ENCODE measurements around the gene KIAA1328. TPM values are rescaled to one million over a fixed set of nuclear protein-coding genes. Genes with fewer than 3 reads are reported as not detected.

The KIAA1328 gene
- total RNA-seq, 3 donors from 2014 or later, result 6.0 to 9.8 (median 7.4) TPM

DNA sequence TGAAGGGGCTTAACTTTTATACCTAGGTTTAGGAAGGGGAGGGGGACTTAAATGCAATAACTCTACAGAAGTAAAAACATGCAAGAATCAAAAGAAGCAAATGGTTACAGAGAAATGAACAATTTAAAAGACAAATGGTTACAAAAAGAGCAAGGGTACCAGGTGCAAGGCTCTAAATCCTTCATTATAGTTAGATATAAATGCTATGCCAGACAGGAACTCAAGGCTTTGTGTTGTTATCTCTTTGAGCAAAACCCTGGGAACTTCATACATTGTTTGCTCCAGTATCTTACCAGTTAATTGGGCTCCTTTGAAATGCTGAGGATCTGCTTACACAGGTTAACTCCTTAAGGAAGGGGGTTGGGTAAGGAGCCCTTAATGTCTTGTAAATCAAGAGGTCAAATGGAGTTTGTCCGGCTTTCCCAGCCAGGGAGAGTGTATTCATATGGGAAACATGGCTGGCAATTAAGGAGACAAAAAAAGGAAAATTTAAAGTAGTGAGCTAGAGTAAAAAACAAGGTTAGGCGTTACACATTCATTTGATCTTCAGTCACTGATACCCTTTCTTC, 389.2 kb downstream of the KIAA1328 start:
- H3K9me3 ChIP-seq, result peaks cover 3% of the 10 kb centered on the region
- no peaks in the 10 kb centered on the region for H3K4me1 ChIP-seq (ENCODE audit: low read depth)
- intact Hi-C loops (cut with DNase I, micrococcal nuclease), result no loop called here
- TF ChIP-seq, protein P1, sequence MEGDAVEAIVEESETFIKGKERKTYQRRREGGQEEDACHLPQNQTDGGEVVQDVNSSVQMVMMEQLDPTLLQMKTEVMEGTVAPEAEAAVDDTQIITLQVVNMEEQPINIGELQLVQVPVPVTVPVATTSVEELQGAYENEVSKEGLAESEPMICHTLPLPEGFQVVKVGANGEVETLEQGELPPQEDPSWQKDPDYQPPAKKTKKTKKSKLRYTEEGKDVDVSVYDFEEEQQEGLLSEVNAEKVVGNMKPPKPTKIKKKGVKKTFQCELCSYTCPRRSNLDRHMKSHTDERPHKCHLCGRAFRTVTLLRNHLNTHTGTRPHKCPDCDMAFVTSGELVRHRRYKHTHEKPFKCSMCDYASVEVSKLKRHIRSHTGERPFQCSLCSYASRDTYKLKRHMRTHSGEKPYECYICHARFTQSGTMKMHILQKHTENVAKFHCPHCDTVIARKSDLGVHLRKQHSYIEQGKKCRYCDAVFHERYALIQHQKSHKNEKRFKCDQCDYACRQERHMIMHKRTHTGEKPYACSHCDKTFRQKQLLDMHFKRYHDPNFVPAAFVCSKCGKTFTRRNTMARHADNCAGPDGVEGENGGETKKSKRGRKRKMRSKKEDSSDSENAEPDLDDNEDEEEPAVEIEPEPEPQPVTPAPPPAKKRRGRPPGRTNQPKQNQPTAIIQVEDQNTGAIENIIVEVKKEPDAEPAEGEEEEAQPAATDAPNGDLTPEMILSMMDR (IDR thresholded peaks at IDR 0.05), result no peak
- no peaks in the 10 kb centered on the region for H3K36me3 ChIP-seq (ENCODE audit: low read depth)
- ATAC-seq (no peak), DNase-seq (no peak)
- H3K4me3 ChIP-seq, result no peak overlapping the region

DNA sequence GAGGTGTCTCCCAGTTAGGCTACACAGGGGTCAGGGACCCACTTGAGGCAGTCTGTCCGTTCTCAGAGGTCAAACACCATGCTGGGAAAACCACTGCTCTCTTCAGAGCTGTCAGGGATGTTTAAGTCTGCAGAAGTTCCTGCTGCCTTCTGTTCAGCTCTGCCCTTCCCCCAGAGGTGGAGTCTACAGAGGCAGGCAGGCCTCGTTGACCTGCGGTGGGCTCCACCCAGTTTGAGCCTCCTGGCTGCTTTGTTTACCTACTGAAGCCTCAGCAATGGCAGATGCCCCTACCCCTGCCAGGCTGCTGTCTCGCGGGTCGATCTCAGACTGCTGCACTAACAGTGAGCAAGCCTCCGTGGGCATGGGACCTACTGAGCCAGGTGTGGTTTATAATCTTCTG, 390.3 kb downstream of the KIAA1328 start:
- Histone ChIP-seq H3K4me3 (no peak overlapping the region), H3K36me3 (ENCODE audit: low read depth) (no peaks in the 10 kb centered on the region), H3K9me3 (no peaks in the 10 kb centered on the region), H3K4me1 (ENCODE audit: low read depth) (no peaks in the 10 kb centered on the region)
- DNase-seq, result no peak
- TF ChIP-seq, protein P1 (IDR thresholded peaks at IDR 0.05), result no peak
- no peak for ATAC-seq
- intact Hi-C loops (cut with DNase I, micrococcal nuclease), result no loop called here

DNA sequence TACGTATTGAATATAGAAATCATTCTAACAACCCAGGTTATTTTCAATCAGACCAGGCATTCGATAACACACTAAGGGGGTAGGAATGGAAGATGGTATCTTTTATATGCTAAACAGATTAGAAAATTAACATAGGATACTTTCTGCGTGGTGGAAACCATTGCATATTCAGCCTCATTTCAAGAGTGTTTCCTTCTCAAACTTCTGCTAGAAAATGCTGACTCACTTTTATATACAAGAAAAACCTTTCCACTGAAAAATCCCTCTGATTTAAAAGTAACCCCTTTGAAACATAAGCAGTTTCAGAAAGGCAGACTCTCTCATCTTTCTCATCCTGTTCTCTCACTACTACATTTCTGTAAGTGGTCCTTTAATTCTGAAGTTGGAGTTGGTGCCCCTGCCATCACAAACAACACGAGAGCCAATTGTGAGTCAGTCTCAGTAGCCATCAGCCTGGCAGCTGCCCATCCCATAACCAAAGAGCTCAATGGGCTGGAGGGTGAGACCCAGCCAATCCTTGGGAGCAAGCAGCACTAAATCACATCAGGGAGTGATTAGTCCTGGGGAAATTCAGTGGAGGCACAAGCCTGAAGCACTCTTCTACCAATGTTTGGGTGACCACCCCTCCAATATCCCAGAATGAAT, 393.5 kb downstream of the KIAA1328 start:
- Histone ChIP-seq H3K4me3 (no peak overlapping the region), H3K4me1 (ENCODE audit: low read depth) (no peaks in the 10 kb centered on the region), H3K36me3 (ENCODE audit: low read depth) (no peaks in the 10 kb centered on the region), H3K9me3 (no peaks in the 10 kb centered on the region)
- TF ChIP-seq, protein P1 (IDR thresholded peaks at IDR 0.05), result no peak
- DNase-seq (no peak), ATAC-seq (no peak)
- intact Hi-C loops (cut with DNase I, micrococcal nuclease), result no loop called here

DNA sequence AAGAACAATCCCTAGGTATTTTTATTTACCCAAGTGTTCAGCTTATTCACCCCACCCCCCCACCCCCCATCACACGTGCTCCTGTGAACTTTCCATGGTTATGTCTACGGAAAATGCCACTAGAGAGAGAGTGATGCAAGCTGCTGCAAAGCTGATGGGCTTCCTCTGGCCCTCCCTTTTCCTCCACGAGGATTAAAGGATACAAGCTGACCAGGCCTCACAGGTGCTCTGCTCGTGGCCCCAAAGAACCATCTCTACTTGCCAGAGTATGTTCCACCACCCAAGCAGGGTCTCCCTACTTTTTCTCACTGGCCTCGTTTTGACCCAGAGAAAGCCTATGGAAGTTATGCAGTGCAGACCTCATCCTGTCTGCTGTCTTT, 394.1 kb downstream of the KIAA1328 start:
- DNase-seq (no peak), ATAC-seq (no peak)
- intact Hi-C loops (cut with DNase I, micrococcal nuclease), result no loop called here
- no peaks in the 10 kb centered on the region for H3K36me3 ChIP-seq (ENCODE audit: low read depth)
- no peaks in the 10 kb centered on the region for H3K9me3 ChIP-seq
- H3K4me1 ChIP-seq (ENCODE audit: low read depth), result no peaks in the 10 kb centered on the region
- TF ChIP-seq, protein P1 (IDR thresholded peaks at IDR 0.05), result no peak
- no peak overlapping the region for H3K4me3 ChIP-seq

DNA sequence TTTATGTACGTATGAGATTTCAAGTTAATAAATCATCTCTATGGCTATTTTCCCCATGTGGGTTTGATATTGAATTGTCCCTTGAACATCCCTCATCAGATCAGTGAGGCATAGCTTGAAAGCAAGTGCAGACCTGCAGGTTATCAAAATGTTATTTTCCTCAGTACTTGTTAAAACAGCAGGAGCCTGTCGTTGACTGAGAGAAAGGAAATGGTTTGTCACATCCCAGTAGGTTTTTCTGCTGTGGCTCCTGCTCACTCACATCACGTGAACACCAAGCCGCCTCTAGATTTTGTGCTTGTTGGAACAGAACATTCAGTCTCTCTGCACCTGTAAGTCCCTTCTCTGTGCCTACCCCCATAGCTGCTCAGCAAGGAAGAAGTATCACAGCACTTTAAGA, 396.4 kb downstream of the KIAA1328 start:
- no peaks in the 10 kb centered on the region for H3K9me3 ChIP-seq
- intact Hi-C loops (cut with DNase I, micrococcal nuclease), result no loop called here
- no peaks in the 10 kb centered on the region for H3K36me3 ChIP-seq (ENCODE audit: low read depth)
- no peaks in the 10 kb centered on the region for H3K4me1 ChIP-seq (ENCODE audit: low read depth)
- DNase-seq (no peak), ATAC-seq (no peak)
- TF ChIP-seq, protein P1 (IDR thresholded peaks at IDR 0.05), result no peak
- H3K4me3 ChIP-seq, result no peak overlapping the region

Data from mucosa of descending colon (tissue), 3 donors.